HG03039 (cell line): ENCODE measurements around the gene TDO2.
"Not testable (repeated sequence)": the region's sequence is repeated elsewhere in the genome, so short reads cannot be mapped to it uniquely, and the experiment has no call there.

Source experiments
- ATAC-seq: cut with Tn5 transposase; IDR thresholded peaks from one replicate; pipeline ENCODE4 v1.9.1; 2021; ENCODE audit warnings: mild to moderate bottlenecking, moderate library complexity; ENCODE audit not compliant: unreplicated experiment

Gene TDO2

GRCh38 chr4:155906554-155907247 lies 3.2 kb downstream of the TDO2 start:
- ATAC-seq = no peak

- ATAC-seq = no peak
These were observed 4.1 kb downstream of the TDO2 start for GRCh38 chr4:155907556-155907955.

GRCh38 chr4:155908187-155909139 lies 5.0 kb downstream of the TDO2 start:
- no peak for ATAC-seq

GRCh38 chr4:155909615-155910226 lies 6.2 kb downstream of the TDO2 start:
- no peak for ATAC-seq

GRCh38 chr4:155911905-155912304 lies 8.4 kb downstream of the TDO2 start:
- no peak for ATAC-seq

GRCh38 chr4:155914782-155915181 lies 11.3 kb downstream of the TDO2 start:
- no peak for ATAC-seq

GRCh38 chr4:155921597-155921996 lies 18.1 kb downstream of the TDO2 start:
- no peak for ATAC-seq

GRCh38 chr4:155924637-155925036 lies 21.1 kb downstream of the TDO2 start:
- no peak for ATAC-seq

GRCh38 chr4:155929833-155930232 lies 26.3 kb downstream of the TDO2 start:
- ATAC-seq = no peak

GRCh38 chr4:155930330-155930729 lies 26.8 kb downstream of the TDO2 start:
- no peak for ATAC-seq

- no peak for ATAC-seq
These were observed 28.1 kb downstream of the TDO2 start for GRCh38 chr4:155931634-155932033.

- not testable (repeated sequence) for ATAC-seq
These were observed 31.1 kb downstream of the TDO2 start for GRCh38 chr4:155934634-155935033.

- no peak for ATAC-seq
These were observed 32.0 kb downstream of the TDO2 start for GRCh38 chr4:155935389-155935986.

GRCh38 chr4:155941085-155941790 lies 37.7 kb downstream of the TDO2 start:
- ATAC-seq = no peak

GRCh38 chr4:155941820-155942219 lies 38.3 kb downstream of the TDO2 start:
- ATAC-seq = no peak

- ATAC-seq = no peak
These were observed 40.3 kb downstream of the TDO2 start for GRCh38 chr4:155943605-155944291.

- no peak for ATAC-seq
These were observed 41.0 kb downstream of the TDO2 start for GRCh38 chr4:155944516-155944915.

GRCh38 chr4:155946486-155946885 lies 43.0 kb downstream of the TDO2 start:
- no peak for ATAC-seq

- no peak for ATAC-seq
These were observed 45.0 kb downstream of the TDO2 start for GRCh38 chr4:155948541-155948940.

- no peak for ATAC-seq
These were observed 47.0 kb downstream of the TDO2 start for GRCh38 chr4:155950461-155950860.
